ENCODE data around the gene MALSU1. TPM values are rescaled to one million over a fixed set of nuclear protein-coding genes. Genes with fewer than 3 reads are reported as not detected.
A peak's percentile ranks its signal among the peaks of the same experiment; 100 is the strongest.

MALSU1 gene
- total RNA-seq, 4 donors from 2014 or later = 43.0 to 86.7 (median 63.3) TPM

DNA sequence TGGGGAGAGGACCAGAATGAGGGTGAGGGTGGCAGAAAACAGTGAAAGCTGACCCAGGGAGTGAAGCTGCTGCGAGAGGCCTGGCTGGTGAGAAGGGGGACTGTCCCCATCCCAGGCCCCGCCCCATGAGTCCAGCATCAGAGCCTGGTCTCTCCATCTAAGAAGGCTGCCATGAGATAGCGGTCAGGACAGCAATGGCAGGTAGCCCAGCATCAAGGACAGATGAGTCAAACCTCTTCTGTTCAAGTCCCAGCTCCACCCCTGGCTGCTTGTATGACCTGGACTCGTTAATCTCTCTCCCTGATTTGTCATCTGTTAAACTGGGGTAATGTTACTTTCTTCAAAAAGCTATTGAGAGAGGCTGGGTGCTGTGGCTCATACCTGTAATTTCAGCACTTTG lies 30.4 kb upstream of the MALSU1 start:
- no peak for ATAC-seq
- 89 to 100% methylated on average over 1 to 3 of the region's 4 CpGs for WGBS, 2 donors (ENCODE audit: low coverage in 1 of 2)
- Histone ChIP-seq H3K4me3 (no peak overlapping the region), H3K36me3 (peaks cover 0 to 57% of the 10 kb centered on the region in 2 donors), H3K4me1 (no peaks in the 10 kb centered on the region), H3K27ac (no peak overlapping the region), H3K9me3 (no peaks in the 10 kb centered on the region), H3K27me3 (peaks cover 6% of the 10 kb centered on the region)
- no peak for TF ChIP-seq POLR2AphosphoS5 (IDR thresholded peaks at IDR 0.05)
- no peak for TF ChIP-seq POLR2A (IDR thresholded peaks at IDR 0.05)
- TF ChIP-seq EP300 (IDR thresholded peaks at IDR 0.05) = no peak
- TF ChIP-seq, protein P1, sequence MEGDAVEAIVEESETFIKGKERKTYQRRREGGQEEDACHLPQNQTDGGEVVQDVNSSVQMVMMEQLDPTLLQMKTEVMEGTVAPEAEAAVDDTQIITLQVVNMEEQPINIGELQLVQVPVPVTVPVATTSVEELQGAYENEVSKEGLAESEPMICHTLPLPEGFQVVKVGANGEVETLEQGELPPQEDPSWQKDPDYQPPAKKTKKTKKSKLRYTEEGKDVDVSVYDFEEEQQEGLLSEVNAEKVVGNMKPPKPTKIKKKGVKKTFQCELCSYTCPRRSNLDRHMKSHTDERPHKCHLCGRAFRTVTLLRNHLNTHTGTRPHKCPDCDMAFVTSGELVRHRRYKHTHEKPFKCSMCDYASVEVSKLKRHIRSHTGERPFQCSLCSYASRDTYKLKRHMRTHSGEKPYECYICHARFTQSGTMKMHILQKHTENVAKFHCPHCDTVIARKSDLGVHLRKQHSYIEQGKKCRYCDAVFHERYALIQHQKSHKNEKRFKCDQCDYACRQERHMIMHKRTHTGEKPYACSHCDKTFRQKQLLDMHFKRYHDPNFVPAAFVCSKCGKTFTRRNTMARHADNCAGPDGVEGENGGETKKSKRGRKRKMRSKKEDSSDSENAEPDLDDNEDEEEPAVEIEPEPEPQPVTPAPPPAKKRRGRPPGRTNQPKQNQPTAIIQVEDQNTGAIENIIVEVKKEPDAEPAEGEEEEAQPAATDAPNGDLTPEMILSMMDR (IDR thresholded peaks at IDR 0.05) = no peak

DNA sequence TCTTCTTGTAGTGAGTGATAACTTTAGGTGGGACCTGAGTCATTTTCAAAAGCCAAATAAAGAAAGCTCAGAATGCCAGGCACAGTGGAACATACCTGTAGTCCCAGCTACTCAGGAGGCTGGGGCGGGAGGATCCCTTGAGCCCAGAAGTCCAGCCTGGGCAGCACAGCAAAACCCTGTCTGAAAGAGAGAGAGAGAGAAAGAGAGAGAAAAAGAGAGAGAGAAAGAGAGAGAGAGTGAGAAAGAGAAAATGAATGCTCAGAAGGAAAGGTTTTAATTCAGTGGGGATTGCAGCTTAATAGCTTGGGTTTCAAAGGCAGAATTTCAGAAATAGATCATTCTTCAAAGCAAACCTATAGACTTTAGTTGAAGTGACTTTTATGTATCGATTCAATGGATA lies 26.9 kb upstream of the MALSU1 start:
- H3K9me3 ChIP-seq = no peaks in the 10 kb centered on the region
- peaks cover 6% of the 10 kb centered on the region for H3K27me3 ChIP-seq
- no peak overlapping the region for H3K27ac ChIP-seq
- TF ChIP-seq EP300 (IDR thresholded peaks at IDR 0.05) (no peak), POLR2AphosphoS5 (IDR thresholded peaks at IDR 0.05) (no peak), POLR2A (IDR thresholded peaks at IDR 0.05) (no peak)
- TF ChIP-seq, protein P1 (IDR thresholded peaks at IDR 0.05) = no peak
- WGBS, 2 donors (ENCODE audit: low coverage in 1 of 2) = 93 to 100% methylated on average over 1 of the region's 2 CpGs
- no peak overlapping the region for H3K4me3 ChIP-seq
- no peaks in the 10 kb centered on the region for H3K4me1 ChIP-seq
- H3K36me3 ChIP-seq = peaks cover 0 to 57% of the 10 kb centered on the region in 2 donors
- ATAC-seq = no peak

DNA sequence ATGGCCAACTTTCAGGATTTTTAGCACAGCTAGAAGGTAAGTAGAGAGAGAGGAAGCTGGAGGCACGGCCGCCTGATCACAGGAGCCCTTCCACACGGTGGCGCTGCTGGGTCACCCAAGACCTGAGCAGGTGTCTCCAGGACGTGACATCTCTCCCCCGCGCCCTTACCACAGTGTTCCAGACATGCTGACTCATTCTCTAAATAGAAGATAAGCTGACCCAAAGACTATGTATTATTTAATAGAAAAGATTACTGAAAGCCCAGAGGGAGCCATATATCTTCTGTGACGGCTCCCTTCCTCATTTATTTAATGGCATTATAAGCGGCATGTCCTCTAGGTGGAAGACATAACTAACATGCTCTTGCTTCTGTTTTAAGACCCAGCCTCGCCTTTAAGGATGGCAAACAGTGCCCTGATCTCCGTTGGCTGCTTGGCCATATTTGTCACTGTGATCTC lies 26.0 kb upstream of the MALSU1 start:
- Histone ChIP-seq H3K9me3 (no peaks in the 10 kb centered on the region), H3K4me3 (no peak overlapping the region), H3K27ac (no peak overlapping the region), H3K27me3 (peaks cover 6% of the 10 kb centered on the region), H3K4me1 (no peaks in the 10 kb centered on the region), H3K36me3 (peaks cover 0 to 49% of the 10 kb centered on the region in 2 donors)
- TF ChIP-seq, protein P1 (IDR thresholded peaks at IDR 0.05) = peak; percentile 22 to 75 (median 54)
- TF ChIP-seq POLR2A (IDR thresholded peaks at IDR 0.05) (no peak), EP300 (IDR thresholded peaks at IDR 0.05) (no peak), POLR2AphosphoS5 (IDR thresholded peaks at IDR 0.05) (no peak)
- peak; percentile 74 for ATAC-seq
- WGBS, 2 donors (ENCODE audit: low coverage in 1 of 2) = 11 to 13% methylated on average over 7 to 11 of the region's 11 CpGs

DNA sequence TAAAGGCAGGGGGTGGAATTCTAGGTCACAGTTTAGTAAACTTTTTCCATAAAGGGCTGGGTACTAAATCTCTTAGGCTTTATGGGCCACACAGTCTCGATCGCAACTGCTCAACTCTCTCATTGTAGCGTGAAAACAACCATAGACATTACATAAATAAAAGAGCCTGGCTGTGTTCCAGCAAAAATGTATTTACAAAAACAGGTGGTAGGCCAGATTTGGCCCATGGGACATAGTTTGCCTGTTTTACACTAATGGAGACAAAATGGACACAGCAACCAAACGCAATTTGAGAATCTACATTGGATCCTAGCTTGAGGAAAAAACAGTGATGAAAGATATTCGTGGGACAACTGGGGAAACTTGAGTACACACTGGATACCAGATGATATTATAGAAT lies 23.2 kb upstream of the MALSU1 start:
- no peaks in the 10 kb centered on the region for H3K9me3 ChIP-seq
- H3K27ac ChIP-seq = no peak overlapping the region
- ATAC-seq = no peak
- H3K36me3 ChIP-seq = peaks cover 0 to 29% of the 10 kb centered on the region in 2 donors
- no peak for TF ChIP-seq POLR2A (IDR thresholded peaks at IDR 0.05)
- TF ChIP-seq, protein P1 (IDR thresholded peaks at IDR 0.05) = no peak
- no peak for TF ChIP-seq EP300 (IDR thresholded peaks at IDR 0.05)
- TF ChIP-seq POLR2AphosphoS5 (IDR thresholded peaks at IDR 0.05) = no peak
- peaks cover 6% of the 10 kb centered on the region for H3K27me3 ChIP-seq
- WGBS, 2 donors (ENCODE audit: low coverage in 1 of 2) = 73 to 81% methylated on average over 5 of the region's 5 CpGs
- no peaks in the 10 kb centered on the region for H3K4me1 ChIP-seq
- H3K4me3 ChIP-seq = no peak overlapping the region

DNA sequence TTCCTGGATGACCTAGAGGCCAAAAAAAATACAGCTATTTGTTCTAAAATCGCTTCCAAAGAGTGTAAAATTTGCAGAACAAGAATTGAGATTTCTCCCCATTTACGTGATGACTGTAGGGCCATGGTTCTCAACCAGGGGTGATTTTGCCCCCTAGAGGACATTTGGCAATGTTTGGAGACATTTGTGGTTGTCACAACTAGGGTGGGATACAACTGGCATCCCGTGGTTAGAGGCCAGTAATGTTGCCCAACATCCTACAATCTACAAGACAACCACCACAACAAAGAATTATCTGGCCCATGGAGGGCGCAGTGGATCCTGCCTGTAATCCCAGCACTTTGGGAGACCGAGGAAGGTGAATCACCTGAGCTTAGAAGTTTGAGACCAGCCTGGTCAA lies 22.8 kb upstream of the MALSU1 start:
- Histone ChIP-seq H3K36me3 (peaks cover 0 to 25% of the 10 kb centered on the region in 2 donors), H3K27ac (no peak overlapping the region), H3K27me3 (peaks cover 6% of the 10 kb centered on the region), H3K4me3 (no peak overlapping the region), H3K4me1 (no peaks in the 10 kb centered on the region), H3K9me3 (no peaks in the 10 kb centered on the region)
- ATAC-seq = no peak
- TF ChIP-seq, protein P1 (IDR thresholded peaks at IDR 0.05) = no peak
- TF ChIP-seq POLR2AphosphoS5 (IDR thresholded peaks at IDR 0.05) (no peak), POLR2A (IDR thresholded peaks at IDR 0.05) (no peak), EP300 (IDR thresholded peaks at IDR 0.05) (no peak)
- 44 to 60% methylated on average over 1 to 3 of the region's 5 CpGs for WGBS, 2 donors (ENCODE audit: low coverage in 1 of 2)

Data from gastroesophageal sphincter (tissue), 4 donors.